SKM-1 treated with dmso at 0.1 percent for 144 hours (cell line): ENCODE data around the gene TC2N.
"Not testable (repeated sequence)": the region's sequence is repeated elsewhere in the genome, so short reads cannot be mapped to it uniquely, and the experiment has no call there.

Experiments used
- DNase-seq: peaks from one replicate; lab custom pipeline; 2025; ENCODE audit not compliant: unreplicated experiment; lab: John Stamatoyannopoulos, UW

The TC2N gene

GRCh38 chr14:91835197-91835919 is 32.0 kb downstream of the TC2N start:
- DNase-seq, result no peak

GRCh38 chr14:91834571-91834970 is 32.8 kb downstream of the TC2N start:
- DNase-seq, result no peak

- no peak for DNase-seq
These were observed 36.0 kb downstream of the TC2N start for GRCh38 chr14:91831337-91831736.

- DNase-seq, result no peak
These were observed 36.6 kb downstream of the TC2N start for GRCh38 chr14:91830777-91831176.

GRCh38 chr14:91829511-91829910 is 37.8 kb downstream of the TC2N start:
- no peak for DNase-seq

GRCh38 chr14:91827746-91828145 is 39.6 kb downstream of the TC2N start:
- no peak for DNase-seq

- DNase-seq, result no peak
These were observed 49.6 kb downstream of the TC2N start for GRCh38 chr14:91817566-91818325.

GRCh38 chr14:91814317-91814716 is 53.0 kb downstream of the TC2N start:
- DNase-seq, result no peak

GRCh38 chr14:91810699-91811098 is 56.6 kb downstream of the TC2N start:
- no peak for DNase-seq

- no peak for DNase-seq
These were observed 60.6 kb downstream of the TC2N start for GRCh38 chr14:91806716-91807115.

- DNase-seq, result not testable (repeated sequence)
These were observed 61.2 kb downstream of the TC2N start for GRCh38 chr14:91806094-91806493.

GRCh38 chr14:91805659-91806058 is 61.7 kb downstream of the TC2N start:
- no peak for DNase-seq

GRCh38 chr14:91801358-91801757 is 66.0 kb downstream of the TC2N start:
- no peak for DNase-seq

- no peak for DNase-seq
These were observed 70.6 kb downstream of the TC2N start for GRCh38 chr14:91796617-91797347.

GRCh38 chr14:91793704-91794103 is 73.6 kb downstream of the TC2N start:
- DNase-seq, result no peak

- DNase-seq, result no peak
These were observed 81.1 kb downstream of the TC2N start for GRCh38 chr14:91786188-91786587.

GRCh38 chr14:91780452-91780851 is 86.9 kb downstream of the TC2N start:
- DNase-seq, result no peak

GRCh38 chr14:91778217-91778616 is 89.1 kb downstream of the TC2N start:
- DNase-seq, result no peak

GRCh38 chr14:91774140-91775096 is 92.9 kb downstream of the TC2N start:
- DNase-seq, result no peak

GRCh38 chr14:91770185-91770584 is 97.2 kb downstream of the TC2N start:
- DNase-seq, result no peak
